WERI-Rb-1 (cell line): ENCODE data around the gene NOC4L.

ENCODE experiments used
- DNase-seq: peaks from one replicate; pipeline ENCODE4 v3.0.0-alpha.2; 2020
- H3K27ac ChIP-seq: fragments of 250-450 bp; sonication (Bioruptor Pico); 2 replicates; pipeline ENCODE4 v1.5.1; 2020; ENCODE audit warnings: mild to moderate bottlenecking, moderate library complexity
- H3K27me3 ChIP-seq: fragments of 250-450 bp; sonication (Bioruptor Pico); 2 replicates; pipeline ENCODE4 v1.5.1; 2021; ENCODE audit warnings: mild to moderate bottlenecking, low read depth, moderate library complexity; ENCODE audit not compliant: insufficient read depth, severe bottlenecking
- H3K36me3 ChIP-seq: fragments of 250-450 bp; sonication (Bioruptor Pico); 2 replicates; pipeline ENCODE4 v1.5.1; 2020; ENCODE audit warnings: mild to moderate bottlenecking, moderate library complexity
- H3K4me3 ChIP-seq: 2 replicates; pipeline ENCODE4 v1.5.1; 2011; ENCODE audit warnings: low read depth, mild to moderate bottlenecking, control low read depth, low read length
- H3K9me3 ChIP-seq: fragments of 250-450 bp; sonication (Bioruptor Pico); 2 replicates; pipeline ENCODE4 v1.5.1; 2021; ENCODE audit warnings: mild to moderate bottlenecking, moderate library complexity; ENCODE audit not compliant: severe bottlenecking
- TF ChIP-seq, protein P1 (sequence below): IDR thresholded peaks from 2 replicates; pipeline ENCODE4 v1.5.1; 2011; ENCODE audit warnings: low read depth, mild to moderate bottlenecking, control low read depth, inconsistent platforms, low read length

The NOC4L gene

DNA sequence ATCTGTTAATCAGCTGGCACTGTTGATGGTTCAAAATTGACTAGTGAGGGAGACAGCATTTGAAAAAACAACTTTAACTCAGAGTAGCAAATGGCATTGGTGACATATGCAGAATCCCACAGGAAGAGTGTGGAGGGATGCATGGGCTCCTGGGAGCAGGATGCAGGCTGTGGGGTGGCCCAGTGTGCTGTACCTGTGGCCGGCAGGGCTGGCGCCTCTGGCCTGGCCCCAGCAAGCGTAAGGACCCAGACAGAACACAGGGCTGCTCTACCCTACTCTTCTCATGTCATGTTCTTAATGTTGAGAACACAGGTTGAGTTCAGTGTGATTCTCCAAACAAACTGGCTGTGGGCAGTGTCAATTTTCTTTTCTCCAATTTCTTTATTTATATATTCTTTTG lies 33.6 kb upstream of the NOC4L start:
- Histone ChIP-seq H3K27me3 (no peaks in the 10 kb centered on the region), H3K4me3 (no peak overlapping the region), H3K9me3 (no peaks in the 10 kb centered on the region), H3K36me3 (peaks cover 35% of the 10 kb centered on the region), H3K27ac (no peak overlapping the region)
- TF ChIP-seq, protein P1, sequence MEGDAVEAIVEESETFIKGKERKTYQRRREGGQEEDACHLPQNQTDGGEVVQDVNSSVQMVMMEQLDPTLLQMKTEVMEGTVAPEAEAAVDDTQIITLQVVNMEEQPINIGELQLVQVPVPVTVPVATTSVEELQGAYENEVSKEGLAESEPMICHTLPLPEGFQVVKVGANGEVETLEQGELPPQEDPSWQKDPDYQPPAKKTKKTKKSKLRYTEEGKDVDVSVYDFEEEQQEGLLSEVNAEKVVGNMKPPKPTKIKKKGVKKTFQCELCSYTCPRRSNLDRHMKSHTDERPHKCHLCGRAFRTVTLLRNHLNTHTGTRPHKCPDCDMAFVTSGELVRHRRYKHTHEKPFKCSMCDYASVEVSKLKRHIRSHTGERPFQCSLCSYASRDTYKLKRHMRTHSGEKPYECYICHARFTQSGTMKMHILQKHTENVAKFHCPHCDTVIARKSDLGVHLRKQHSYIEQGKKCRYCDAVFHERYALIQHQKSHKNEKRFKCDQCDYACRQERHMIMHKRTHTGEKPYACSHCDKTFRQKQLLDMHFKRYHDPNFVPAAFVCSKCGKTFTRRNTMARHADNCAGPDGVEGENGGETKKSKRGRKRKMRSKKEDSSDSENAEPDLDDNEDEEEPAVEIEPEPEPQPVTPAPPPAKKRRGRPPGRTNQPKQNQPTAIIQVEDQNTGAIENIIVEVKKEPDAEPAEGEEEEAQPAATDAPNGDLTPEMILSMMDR = no peak
- DNase-seq = no peak

DNA sequence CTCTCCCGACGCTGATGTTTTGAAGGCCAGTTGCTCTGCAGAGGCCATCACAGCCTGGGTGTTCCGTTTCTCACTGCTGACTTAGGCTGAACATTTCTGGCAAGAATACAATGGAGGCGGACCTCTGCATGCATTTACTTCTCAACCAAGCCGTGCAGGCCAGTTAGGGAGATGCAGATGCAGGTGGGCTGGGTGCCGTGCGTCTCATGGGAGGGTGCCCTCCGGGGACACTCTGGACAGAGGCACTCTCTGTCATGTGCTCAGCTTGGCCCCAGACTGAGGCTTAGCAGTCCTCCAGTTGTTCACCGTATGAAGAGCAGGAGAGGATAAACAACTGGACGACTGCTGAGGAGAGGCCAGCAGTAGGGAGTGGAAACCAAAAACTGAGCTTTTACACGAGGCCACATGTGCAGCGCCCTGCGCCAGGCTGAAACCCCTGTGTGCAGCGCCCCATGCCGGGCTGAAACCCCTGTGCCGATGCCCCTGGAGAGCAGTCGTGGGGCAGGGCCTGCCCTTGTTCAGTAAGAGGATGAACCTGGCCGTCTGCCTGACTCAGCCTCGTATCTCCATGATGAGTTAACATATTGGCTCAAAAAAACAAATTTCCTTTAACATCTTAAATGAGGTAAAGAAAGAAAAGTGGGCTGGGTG lies 32.5 kb upstream of the NOC4L start:
- DNase-seq = no peak
- no peaks in the 10 kb centered on the region for H3K9me3 ChIP-seq
- H3K36me3 ChIP-seq = peaks cover 39% of the 10 kb centered on the region
- H3K4me3 ChIP-seq = no peak overlapping the region
- no peak overlapping the region for H3K27ac ChIP-seq
- H3K27me3 ChIP-seq = no peaks in the 10 kb centered on the region
- TF ChIP-seq, protein P1 = no peak

DNA sequence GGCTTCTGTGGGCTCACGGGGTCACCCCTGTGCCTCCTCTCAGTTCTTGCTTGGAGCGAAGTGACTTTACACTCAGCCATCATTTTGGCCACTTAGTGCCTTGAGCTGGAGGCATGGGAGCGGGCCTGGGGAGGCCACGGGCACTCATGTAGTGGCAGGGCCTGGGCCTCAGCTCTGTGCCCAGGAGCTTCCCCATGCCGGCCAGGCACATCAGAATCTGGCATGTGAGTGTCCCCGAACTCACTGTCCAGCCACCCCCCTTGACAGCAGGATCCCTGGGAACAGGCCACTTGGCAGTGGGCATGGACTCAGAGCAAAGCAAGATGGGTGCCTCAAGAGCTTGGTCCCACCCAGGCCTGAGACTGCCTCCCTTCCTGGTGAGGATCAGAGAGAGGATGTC lies 29.6 kb upstream of the NOC4L start:
- Histone ChIP-seq H3K27me3 (no peaks in the 10 kb centered on the region), H3K9me3 (no peaks in the 10 kb centered on the region), H3K36me3 (peaks cover 28% of the 10 kb centered on the region), H3K4me3 (no peak overlapping the region), H3K27ac (no peak overlapping the region)
- no peak for DNase-seq
- TF ChIP-seq, protein P1 = no peak

- Histone ChIP-seq H3K27ac (no peak overlapping the region), H3K27me3 (no peaks in the 10 kb centered on the region), H3K9me3 (no peaks in the 10 kb centered on the region), H3K36me3 (peaks cover 25% of the 10 kb centered on the region), H3K4me3 (no peak overlapping the region)
- TF ChIP-seq, protein P1 = no peak
- no peak for DNase-seq
These were observed 28.8 kb upstream of the NOC4L start for GRCh38 chr12:132115500-132115899.

DNA sequence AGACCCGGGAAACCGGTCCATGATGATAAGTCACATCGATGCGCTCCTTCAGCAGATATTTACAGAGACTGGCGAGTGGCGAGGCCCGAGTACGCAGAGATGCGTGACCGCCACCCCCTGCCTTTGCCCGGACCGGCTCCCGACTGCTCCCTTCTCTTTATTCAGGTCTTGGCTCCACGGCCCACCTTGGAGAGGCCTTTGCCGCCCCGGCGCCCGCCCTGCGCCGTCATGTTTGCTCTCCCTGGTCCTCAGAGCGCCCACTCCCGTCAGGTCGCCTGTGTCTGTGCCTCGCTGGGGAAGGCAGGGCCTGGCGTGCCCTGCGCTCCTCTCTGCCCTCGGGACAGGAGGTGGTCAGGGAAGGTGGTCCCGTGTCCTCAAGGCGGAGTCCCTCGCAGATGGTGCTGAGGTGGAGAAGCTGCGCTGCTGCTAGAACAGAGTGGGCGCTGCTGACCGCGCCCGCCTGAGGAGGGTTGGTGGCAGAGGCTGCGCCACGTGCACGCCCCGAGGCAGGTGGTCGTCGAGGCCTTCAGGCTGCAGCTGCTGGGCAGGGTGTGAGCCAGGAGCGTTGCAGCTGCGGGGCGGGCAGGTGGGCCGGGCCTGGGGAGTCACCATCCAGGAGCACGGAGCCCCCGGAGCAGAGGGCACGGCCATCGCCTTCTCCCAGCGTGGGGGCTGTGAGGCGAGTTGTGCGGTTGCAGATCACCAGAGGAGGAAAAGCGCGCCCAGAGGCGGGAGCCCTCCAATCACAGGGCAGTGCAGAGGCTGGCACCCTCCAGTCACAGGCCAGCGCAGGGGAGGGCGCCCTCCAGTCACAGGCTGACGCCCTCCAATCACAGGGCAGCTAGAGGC lies 27.3 kb upstream of the NOC4L start:
- H3K36me3 ChIP-seq = peaks cover 23% of the 10 kb centered on the region
- no peak overlapping the region for H3K27ac ChIP-seq
- no peak for DNase-seq
- TF ChIP-seq, protein P1 = no peak
- no peak overlapping the region for H3K4me3 ChIP-seq
- H3K9me3 ChIP-seq = no peaks in the 10 kb centered on the region
- H3K27me3 ChIP-seq = no peaks in the 10 kb centered on the region
